ENCODE data around the gene JAZF1. TPM values are rescaled to one million over a fixed set of nuclear protein-coding genes. Genes with fewer than 3 reads are reported as not detected.
"Not testable (repeated sequence)": the region's sequence is repeated elsewhere in the genome, so short reads cannot be mapped to it uniquely, and the experiment has no call there.

The JAZF1 gene
- total RNA-seq, 1 experiment from 2014 or later: 14.2 TPM

- peaks cover 6% of the 10 kb centered on the region for H3K9me3 Mint-ChIP-seq (ENCODE audit: unreplicated experiment)
- TF ChIP-seq CTCF (IDR thresholded peaks at IDR 0.05; ENCODE audit: unreplicated experiment): no peak
- no peak overlapping the region for H3K4me3 Mint-ChIP-seq (ENCODE audit: unreplicated experiment)
- ChIA-PET POLR2A (interaction anchor here (0.6 kb wide), 1 partner anchor 905 kb away, joined by 5 read pairs; no protein-coding TSS in a partner anchor), CTCF (interaction anchor here (1.1 to 2.3 kb wide), 3 partner anchors 77 to 820 kb away, joined by 3 to 7 read pairs (median 3); no protein-coding TSS in a partner anchor)
- peaks cover 11% of the 10 kb centered on the region for H3K36me3 Mint-ChIP-seq (ENCODE audit: insufficient read depth, unreplicated experiment)
- DNase-seq (ENCODE audit: unreplicated experiment): no peak
- no peaks in the 10 kb centered on the region for H3K27me3 Mint-ChIP-seq (ENCODE audit: insufficient read depth, unreplicated experiment)
- no peaks in the 10 kb centered on the region for H3K4me1 Mint-ChIP-seq (ENCODE audit: insufficient read depth, unreplicated experiment)
- intact Hi-C loops (cut with micrococcal nuclease): no loop called here
- no peak overlapping the region for H3K27ac Mint-ChIP-seq (ENCODE audit: low read depth, unreplicated experiment)
- no TSS peak for BruUV-seq (replicated peaks)
Measured at GRCh38 chr7:28016297-28016696, 164.3 kb downstream of the JAZF1 start.

DNA sequence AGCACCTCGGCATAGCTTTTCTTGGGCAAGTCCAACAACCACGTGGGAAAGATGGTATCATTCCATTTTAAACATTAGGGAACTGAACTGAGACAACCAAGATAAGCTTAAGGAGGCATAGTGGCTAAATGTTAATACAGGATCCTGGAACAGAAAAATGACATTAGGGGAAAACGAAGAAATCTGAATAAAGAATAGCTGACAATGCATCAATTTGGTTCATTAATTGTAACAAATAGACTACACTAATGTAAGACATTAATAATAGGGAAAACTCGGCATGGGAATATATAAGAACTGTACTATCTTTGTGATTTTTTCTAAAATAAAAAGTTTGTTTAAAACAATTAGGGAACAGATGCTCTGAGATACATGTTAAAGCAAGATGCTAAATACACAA is 165.4 kb downstream of the JAZF1 start:
- Mint-ChIP-seq H3K27me3 (ENCODE audit: insufficient read depth, unreplicated experiment) (no peaks in the 10 kb centered on the region), H3K4me1 (ENCODE audit: insufficient read depth, unreplicated experiment) (no peaks in the 10 kb centered on the region), H3K36me3 (ENCODE audit: insufficient read depth, unreplicated experiment) (peaks cover 11% of the 10 kb centered on the region), H3K9me3 (ENCODE audit: unreplicated experiment) (peaks cover 6% of the 10 kb centered on the region), H3K4me3 (ENCODE audit: unreplicated experiment) (no peak overlapping the region), H3K27ac (ENCODE audit: low read depth, unreplicated experiment) (no peak overlapping the region)
- CTCF ChIA-PET: interaction anchor here (1.1 to 2.3 kb wide), 2 partner anchors 237 to 819 kb away, joined by 3 to 7 read pairs; no protein-coding TSS in a partner anchor
- POLR2A ChIA-PET: interaction anchor here (0.8 kb wide), 1 partner anchor 12 kb away, joined by 3 read pairs; no protein-coding TSS in a partner anchor
- no TSS peak for BruUV-seq (replicated peaks)
- TF ChIP-seq CTCF (IDR thresholded peaks at IDR 0.05; ENCODE audit: unreplicated experiment): no peak
- DNase-seq (ENCODE audit: unreplicated experiment): no peak
- intact Hi-C loops (cut with micrococcal nuclease): no loop called here

DNA sequence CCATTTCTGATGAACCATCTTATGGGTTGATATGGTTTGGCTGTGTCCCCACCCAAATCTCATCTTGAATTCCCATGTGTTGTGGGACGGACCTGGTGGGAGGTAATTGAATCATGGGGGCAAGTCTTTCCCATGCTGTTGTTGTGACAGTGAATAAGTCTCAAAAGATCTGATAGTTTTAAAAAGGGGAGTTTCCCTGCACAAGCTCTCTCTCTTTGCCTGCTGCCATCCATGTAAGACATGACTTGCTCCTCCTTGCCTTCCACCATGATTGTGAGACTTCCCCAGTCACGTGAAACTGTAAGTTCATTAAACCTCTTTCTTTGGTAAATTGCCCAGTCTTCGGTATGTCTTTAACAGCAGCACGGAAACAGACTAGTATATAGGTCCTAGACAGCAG is 166.3 kb downstream of the JAZF1 start:
- H3K4me3 Mint-ChIP-seq (ENCODE audit: unreplicated experiment); H3K4me1 Mint-ChIP-seq (ENCODE audit: insufficient read depth, unreplicated experiment); intact Hi-C loops (cut with micrococcal nuclease); H3K9me3 Mint-ChIP-seq (ENCODE audit: unreplicated experiment); H3K27me3 Mint-ChIP-seq (ENCODE audit: insufficient read depth, unreplicated experiment); DNase-seq (ENCODE audit: unreplicated experiment); H3K27ac Mint-ChIP-seq (ENCODE audit: low read depth, unreplicated experiment); BruUV-seq (replicated peaks); POLR2A ChIA-PET: not testable (repeated sequence)
- H3K36me3 Mint-ChIP-seq (ENCODE audit: insufficient read depth, unreplicated experiment): peaks cover 11% of the 10 kb centered on the region
- CTCF ChIA-PET: interaction anchor here (2.3 kb wide), 1 partner anchor 818 kb away, joined by 7 read pairs; no protein-coding TSS in a partner anchor

DNA sequence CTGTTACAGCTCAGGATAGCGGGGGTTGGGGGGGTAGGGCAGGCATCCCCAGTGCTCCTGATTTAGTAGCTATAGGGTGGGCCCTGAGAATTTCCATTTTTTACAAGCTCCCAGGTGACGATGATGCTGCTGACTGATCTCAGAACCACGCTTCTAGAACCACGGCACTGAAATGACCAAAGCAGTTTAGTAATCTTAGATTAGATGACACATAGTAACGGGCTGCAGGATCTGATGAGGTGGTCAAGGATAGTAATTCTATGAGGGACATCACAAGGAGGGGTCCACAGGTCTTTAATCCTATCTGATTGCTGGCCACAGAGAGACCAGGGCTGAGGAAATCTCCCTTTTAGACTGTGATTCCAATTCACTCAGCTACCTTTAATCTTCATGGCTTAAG is 167.2 kb downstream of the JAZF1 start:
- peaks cover 11% of the 10 kb centered on the region for H3K36me3 Mint-ChIP-seq (ENCODE audit: insufficient read depth, unreplicated experiment)
- no peak for TF ChIP-seq CTCF (IDR thresholded peaks at IDR 0.05; ENCODE audit: unreplicated experiment)
- H3K4me3 Mint-ChIP-seq (ENCODE audit: unreplicated experiment): no peak overlapping the region
- CTCF ChIA-PET: interaction anchor here (1.0 kb wide), 1 partner anchor 89 kb away, joined by 3 read pairs; no protein-coding TSS in a partner anchor
- no peaks in the 10 kb centered on the region for H3K4me1 Mint-ChIP-seq (ENCODE audit: insufficient read depth, unreplicated experiment)
- no TSS peak for BruUV-seq (replicated peaks)
- POLR2A ChIA-PET: interaction anchor here (0.5 to 0.7 kb wide), 2 partner anchors 152 to 802 kb away, joined by 3 to 5 read pairs; no protein-coding TSS in a partner anchor
- intact Hi-C loops (cut with micrococcal nuclease): no loop called here
- no peak for DNase-seq (ENCODE audit: unreplicated experiment)
- no peak overlapping the region for H3K27ac Mint-ChIP-seq (ENCODE audit: low read depth, unreplicated experiment)
- H3K9me3 Mint-ChIP-seq (ENCODE audit: unreplicated experiment): peaks cover 6% of the 10 kb centered on the region
- no peaks in the 10 kb centered on the region for H3K27me3 Mint-ChIP-seq (ENCODE audit: insufficient read depth, unreplicated experiment)

Data from MCF 10A (cell line).